Neural progenitor cell (in vitro differentiated cells): Measurements from ENCODE around the gene MCCC2.

Experiments used
- CTCF ChIP-seq: fragments of 200-600 bp; sonication (generic); IDR thresholded peaks from 2 replicates; pipeline ENCODE4 v1.5.1; 2017; ENCODE audit warnings: antibody characterized with exemption, mild to moderate bottlenecking
- EZH2phosphoT487 ChIP-seq: fragments of 200-600 bp; sonication (generic); IDR thresholded peaks from 2 replicates; pipeline ENCODE4 v1.6.1; 2017; ENCODE audit warnings: antibody characterized with exemption

- no peak for TF ChIP-seq CTCF
- no peak for TF ChIP-seq EZH2phosphoT487
These were observed 113.7 kb downstream of the MCCC2 start for GRCh38 chr5:71700803-71701202.
